Panc1 (cell line): ENCODE measurements around the gene TEDC1.

Experiments used
- POLR2AphosphoS5 ChIP-seq: IDR thresholded peaks from 2 replicates; pipeline ENCODE4 v1.6.1; 2012; ENCODE audit warnings: mild to moderate bottlenecking, low read depth, low read length, moderate library complexity
- TF ChIP-seq, protein P1 (sequence below): fragments of 450-650 bp; IDR thresholded peaks from 2 replicates; pipeline ENCODE4 v1.5.1; 2017; ENCODE audit warnings: mild to moderate bottlenecking

- TF ChIP-seq, protein P1, sequence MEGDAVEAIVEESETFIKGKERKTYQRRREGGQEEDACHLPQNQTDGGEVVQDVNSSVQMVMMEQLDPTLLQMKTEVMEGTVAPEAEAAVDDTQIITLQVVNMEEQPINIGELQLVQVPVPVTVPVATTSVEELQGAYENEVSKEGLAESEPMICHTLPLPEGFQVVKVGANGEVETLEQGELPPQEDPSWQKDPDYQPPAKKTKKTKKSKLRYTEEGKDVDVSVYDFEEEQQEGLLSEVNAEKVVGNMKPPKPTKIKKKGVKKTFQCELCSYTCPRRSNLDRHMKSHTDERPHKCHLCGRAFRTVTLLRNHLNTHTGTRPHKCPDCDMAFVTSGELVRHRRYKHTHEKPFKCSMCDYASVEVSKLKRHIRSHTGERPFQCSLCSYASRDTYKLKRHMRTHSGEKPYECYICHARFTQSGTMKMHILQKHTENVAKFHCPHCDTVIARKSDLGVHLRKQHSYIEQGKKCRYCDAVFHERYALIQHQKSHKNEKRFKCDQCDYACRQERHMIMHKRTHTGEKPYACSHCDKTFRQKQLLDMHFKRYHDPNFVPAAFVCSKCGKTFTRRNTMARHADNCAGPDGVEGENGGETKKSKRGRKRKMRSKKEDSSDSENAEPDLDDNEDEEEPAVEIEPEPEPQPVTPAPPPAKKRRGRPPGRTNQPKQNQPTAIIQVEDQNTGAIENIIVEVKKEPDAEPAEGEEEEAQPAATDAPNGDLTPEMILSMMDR: no peak
- no peak for TF ChIP-seq POLR2AphosphoS5
Observed at GRCh38 chr14:105471823-105472485, 19.1 kb upstream of the TEDC1 start.
